Measurements from ENCODE around the gene EVC2. TPM values are rescaled to one million over a fixed set of nuclear protein-coding genes. Genes with fewer than 3 reads are reported as not detected.

The EVC2 gene
- total RNA-seq, 1 experiment from 2014 or later = 3.2 TPM

DNA sequence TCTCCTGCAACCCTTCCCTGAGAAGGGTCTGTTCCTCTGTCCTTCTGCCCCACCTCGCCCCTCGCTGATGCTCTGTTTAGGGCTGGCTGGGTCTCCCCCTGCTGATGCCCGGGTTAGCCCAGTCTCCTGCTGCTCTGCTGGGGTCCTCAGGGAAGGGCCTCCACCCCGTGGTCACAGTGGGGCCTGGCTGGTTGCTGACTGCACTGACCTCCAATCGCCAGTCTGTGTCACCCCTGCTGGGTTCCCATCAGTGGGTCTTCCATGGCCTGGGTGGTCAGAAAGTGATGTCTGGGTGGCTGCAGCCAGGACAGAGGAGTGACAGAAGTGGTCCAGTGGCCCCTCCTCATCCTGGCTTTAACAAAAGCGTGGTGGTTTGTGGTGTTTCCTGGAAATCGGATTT is 47.3 kb upstream of the EVC2 start:
- DNase-seq (no peak), ATAC-seq (no peak)
- peaks cover 39% of the 10 kb centered on the region for H3K4me1 ChIP-seq (ENCODE audit: insufficient read depth, low read length)
- no peak overlapping the region for H3K4me3 ChIP-seq (ENCODE audit: low read length)
- ChIA-PET POLR2A (ENCODE audit: unreplicated experiment) (no interaction called here), CTCF (no interaction called here)
- no peaks in the 10 kb centered on the region for H3F3A ChIP-seq (ENCODE audit: low read length, unreplicated experiment)
- no peaks in the 10 kb centered on the region for H3K27me3 ChIP-seq (ENCODE audit: low read length)
- H2AFZ ChIP-seq (ENCODE audit: low read length) = no peak overlapping the region
- H4K20me1 ChIP-seq (ENCODE audit: low read length) = no peaks in the 10 kb centered on the region
- no peaks in the 10 kb centered on the region for H3K9me3 ChIP-seq (ENCODE audit: low read length)
- intact Hi-C loops (cut with micrococcal nuclease) = no loop called here
- H3K79me2 ChIP-seq (ENCODE audit: low read length) = peaks cover 7% of the 10 kb centered on the region; the same call in 1 of the 2 replicates
- H3K4me2 ChIP-seq (ENCODE audit: low read length) = no peak overlapping the region
- no peak overlapping the region for H3K9ac ChIP-seq (ENCODE audit: low read length)
- BruUV-seq (replicated peaks) = no TSS peak
- no peaks in the 10 kb centered on the region for H3K9me2 ChIP-seq (replicated peaks; ENCODE audit: low read length)
- no peak for TF ChIP-seq EZH2phosphoT487 (IDR thresholded peaks at IDR 0.05; ENCODE audit: borderline replicate concordance, low read length)
- TF ChIP-seq EZH2 (IDR thresholded peaks at IDR 0.05; ENCODE audit: low read length, unreplicated experiment) = no peak
- TF ChIP-seq, protein P1, sequence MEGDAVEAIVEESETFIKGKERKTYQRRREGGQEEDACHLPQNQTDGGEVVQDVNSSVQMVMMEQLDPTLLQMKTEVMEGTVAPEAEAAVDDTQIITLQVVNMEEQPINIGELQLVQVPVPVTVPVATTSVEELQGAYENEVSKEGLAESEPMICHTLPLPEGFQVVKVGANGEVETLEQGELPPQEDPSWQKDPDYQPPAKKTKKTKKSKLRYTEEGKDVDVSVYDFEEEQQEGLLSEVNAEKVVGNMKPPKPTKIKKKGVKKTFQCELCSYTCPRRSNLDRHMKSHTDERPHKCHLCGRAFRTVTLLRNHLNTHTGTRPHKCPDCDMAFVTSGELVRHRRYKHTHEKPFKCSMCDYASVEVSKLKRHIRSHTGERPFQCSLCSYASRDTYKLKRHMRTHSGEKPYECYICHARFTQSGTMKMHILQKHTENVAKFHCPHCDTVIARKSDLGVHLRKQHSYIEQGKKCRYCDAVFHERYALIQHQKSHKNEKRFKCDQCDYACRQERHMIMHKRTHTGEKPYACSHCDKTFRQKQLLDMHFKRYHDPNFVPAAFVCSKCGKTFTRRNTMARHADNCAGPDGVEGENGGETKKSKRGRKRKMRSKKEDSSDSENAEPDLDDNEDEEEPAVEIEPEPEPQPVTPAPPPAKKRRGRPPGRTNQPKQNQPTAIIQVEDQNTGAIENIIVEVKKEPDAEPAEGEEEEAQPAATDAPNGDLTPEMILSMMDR (conservative IDR thresholded peaks at IDR 0.05; ENCODE audit: low read depth, low read length) = no peak
- no peak overlapping the region for H3K27ac ChIP-seq (ENCODE audit: low read length)
- H3K36me3 ChIP-seq (ENCODE audit: low read depth, low read length) = peaks cover 26% of the 10 kb centered on the region

DNA sequence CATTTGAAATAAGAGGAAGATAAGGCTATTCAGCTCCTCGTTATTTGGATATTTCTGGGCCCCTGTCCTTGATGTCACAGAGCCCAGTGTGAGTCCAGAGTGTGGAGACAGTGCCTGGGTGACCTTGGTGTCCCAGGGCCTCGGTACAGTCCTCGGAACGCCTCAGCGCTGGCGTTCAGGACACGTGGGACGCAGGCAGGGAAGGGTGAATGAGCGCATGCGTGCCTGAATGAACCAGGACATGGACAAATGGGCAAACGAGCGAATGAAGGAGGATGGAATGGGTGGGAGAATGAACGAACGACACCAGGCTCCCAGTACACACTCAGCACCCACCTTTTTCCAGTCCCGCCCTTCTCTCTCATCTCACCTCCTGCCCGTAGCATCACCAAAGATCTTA is 46.8 kb upstream of the EVC2 start:
- H4K20me1 ChIP-seq (ENCODE audit: low read length) = no peaks in the 10 kb centered on the region
- BruUV-seq (replicated peaks) = no TSS peak
- peaks cover 7% of the 10 kb centered on the region; the same call in 1 of the 2 replicates for H3K79me2 ChIP-seq (ENCODE audit: low read length)
- POLR2A ChIA-PET (ENCODE audit: unreplicated experiment) = no interaction called here
- DNase-seq (no peak), ATAC-seq (no peak)
- H3K36me3 ChIP-seq (ENCODE audit: low read depth, low read length) = peaks cover 26% of the 10 kb centered on the region
- no peak overlapping the region for H3K4me2 ChIP-seq (ENCODE audit: low read length)
- H3K9me2 ChIP-seq (replicated peaks; ENCODE audit: low read length) = no peaks in the 10 kb centered on the region
- H3K4me1 ChIP-seq (ENCODE audit: insufficient read depth, low read length) = peaks cover 39% of the 10 kb centered on the region
- CTCF ChIA-PET = no interaction called here
- intact Hi-C loops (cut with micrococcal nuclease) = no loop called here
- H3K9ac ChIP-seq (ENCODE audit: low read length) = no peak overlapping the region
- TF ChIP-seq, protein P1 (conservative IDR thresholded peaks at IDR 0.05; ENCODE audit: low read depth, low read length) = no peak
- TF ChIP-seq EZH2phosphoT487 (IDR thresholded peaks at IDR 0.05; ENCODE audit: borderline replicate concordance, low read length) = no peak
- no peak for TF ChIP-seq EZH2 (IDR thresholded peaks at IDR 0.05; ENCODE audit: low read length, unreplicated experiment)
- no peaks in the 10 kb centered on the region for H3K9me3 ChIP-seq (ENCODE audit: low read length)
- H3K4me3 ChIP-seq (ENCODE audit: low read length) = no peak overlapping the region
- H3K27me3 ChIP-seq (ENCODE audit: low read length) = no peaks in the 10 kb centered on the region
- no peak overlapping the region for H3K27ac ChIP-seq (ENCODE audit: low read length)
- H3F3A ChIP-seq (ENCODE audit: low read length, unreplicated experiment) = no peaks in the 10 kb centered on the region
- no peak overlapping the region for H2AFZ ChIP-seq (ENCODE audit: low read length)

DNA sequence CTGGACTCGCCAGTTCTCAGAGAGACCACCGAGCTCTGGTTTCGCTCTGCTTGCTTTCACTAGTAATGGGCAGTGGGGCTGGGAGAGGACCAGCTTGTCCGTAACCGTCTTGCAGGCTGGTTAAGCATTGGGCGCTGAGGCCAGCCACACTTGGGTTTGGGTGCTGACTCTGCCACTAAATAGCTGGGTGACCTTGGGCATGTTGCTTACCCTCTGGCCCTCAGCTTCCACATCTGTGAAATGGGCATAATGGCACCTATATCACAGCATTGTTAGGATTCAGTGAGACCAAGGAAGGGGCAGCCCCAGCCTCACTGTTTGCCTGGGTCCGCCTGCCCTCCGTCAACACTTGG is 46.1 kb upstream of the EVC2 start:
- Histone ChIP-seq H3K27ac (ENCODE audit: low read length) (peak overlapping the region; percentile 83), H3K4me1 (ENCODE audit: insufficient read depth, low read length) (peaks cover 37% of the 10 kb centered on the region), H3K27me3 (ENCODE audit: low read length) (no peaks in the 10 kb centered on the region), H3K4me2 (ENCODE audit: low read length) (no peak overlapping the region), H2AFZ (ENCODE audit: low read length) (no peak overlapping the region), H3K4me3 (ENCODE audit: low read length) (no peak overlapping the region), H3K79me2 (ENCODE audit: low read length) (peaks cover 4% of the 10 kb centered on the region; the same call in 1 of the 2 replicates), H3K36me3 (ENCODE audit: low read depth, low read length) (peaks cover 26% of the 10 kb centered on the region), H3K9me3 (ENCODE audit: low read length) (no peaks in the 10 kb centered on the region), H4K20me1 (ENCODE audit: low read length) (no peaks in the 10 kb centered on the region), H3K9me2 (replicated peaks; ENCODE audit: low read length) (no peaks in the 10 kb centered on the region), H3F3A (ENCODE audit: low read length, unreplicated experiment) (no peaks in the 10 kb centered on the region), H3K9ac (ENCODE audit: low read length) (no peak overlapping the region)
- intact Hi-C loops (cut with micrococcal nuclease) = no loop called here
- no peak for DNase-seq
- no peak for ATAC-seq
- ChIA-PET POLR2A (ENCODE audit: unreplicated experiment) (no interaction called here), CTCF (no interaction called here)
- no peak for TF ChIP-seq EZH2 (IDR thresholded peaks at IDR 0.05; ENCODE audit: low read length, unreplicated experiment)
- TF ChIP-seq, protein P1 (conservative IDR thresholded peaks at IDR 0.05; ENCODE audit: low read depth, low read length) = no peak
- no peak for TF ChIP-seq EZH2phosphoT487 (IDR thresholded peaks at IDR 0.05; ENCODE audit: borderline replicate concordance, low read length)
- BruUV-seq (replicated peaks) = no TSS peak

All from PC-3 (cell line).